SH-SY5Y (cell line): Measurements from ENCODE around the gene SUSD2.

Source experiments
- GATA2 ChIP-seq: IDR thresholded peaks from 2 replicates; pipeline ENCODE4 v1.6.1; 2011; ENCODE audit warnings: mild to moderate bottlenecking, low read depth, low read length
- GATA3 ChIP-seq: IDR thresholded peaks from 2 replicates; pipeline ENCODE4 v1.6.1; 2011; ENCODE audit warnings: low read depth, mild to moderate bottlenecking, low read length, moderate library complexity

SUSD2 gene

DNA sequence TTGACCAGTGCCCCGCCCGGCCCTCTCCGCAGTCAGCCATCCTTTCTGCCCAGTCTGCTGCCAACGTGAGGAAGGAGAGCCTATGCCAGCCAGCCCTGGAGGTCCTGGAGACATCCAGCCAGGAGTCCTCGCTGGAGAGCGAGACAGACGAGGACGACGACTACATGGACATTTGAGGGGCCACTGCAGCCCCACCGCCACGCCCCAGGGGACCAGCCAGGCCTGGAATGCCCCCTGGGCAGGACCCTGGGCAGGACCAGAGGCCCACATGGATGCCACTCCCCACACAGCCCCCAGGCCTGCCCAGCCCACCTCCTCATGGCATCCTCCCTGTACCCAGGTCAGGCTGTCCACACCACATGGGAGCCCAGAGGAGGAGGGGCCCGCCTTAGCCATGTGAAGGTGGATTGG is 3.3 kb upstream of the SUSD2 start:
- no peak for TF ChIP-seq GATA3
- TF ChIP-seq GATA2, result no peak

DNA sequence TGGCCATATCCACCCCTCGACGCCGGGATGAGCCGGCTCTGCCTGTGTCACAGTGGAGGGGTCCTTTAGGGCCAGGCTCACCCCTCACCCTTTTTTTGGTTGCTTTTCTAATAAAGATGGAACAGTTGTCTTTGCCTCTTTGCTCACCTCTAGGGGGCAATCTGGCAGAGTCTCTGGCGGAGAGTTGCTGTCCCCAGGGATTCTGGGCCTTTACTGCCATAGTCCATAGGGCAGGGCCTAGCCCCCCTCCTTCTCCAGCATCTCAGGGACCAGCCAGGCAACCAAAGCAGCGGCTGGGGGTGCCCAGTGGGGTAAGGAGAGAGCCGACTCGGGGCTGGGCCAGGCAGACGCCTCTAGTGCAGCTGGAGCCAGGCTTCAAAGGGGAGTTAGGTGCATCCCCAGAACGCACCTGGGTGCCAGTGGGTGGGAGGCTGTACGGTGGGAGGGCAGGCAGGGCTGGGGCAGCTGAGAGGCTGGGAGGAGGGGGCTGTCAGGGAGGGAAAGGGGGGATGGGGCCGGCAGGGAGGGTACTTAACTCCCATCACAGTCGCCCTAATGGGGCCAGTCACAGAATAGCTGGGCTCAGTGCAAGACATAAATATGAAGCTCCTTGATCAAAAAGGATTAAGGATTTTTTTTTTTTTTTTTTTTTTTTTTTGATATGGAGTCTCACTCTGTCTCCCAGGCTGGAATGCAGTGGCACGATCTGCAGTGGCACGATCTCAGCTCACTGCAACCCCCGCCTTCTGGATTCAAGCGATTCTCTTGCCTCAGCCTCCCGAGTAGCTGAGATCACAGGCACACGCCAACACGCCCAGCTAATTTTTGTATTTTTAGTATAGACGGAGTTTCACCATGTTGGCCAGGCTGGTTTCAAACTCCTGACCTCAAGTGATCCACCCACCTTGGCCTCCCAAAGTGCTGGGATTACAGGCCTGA is 2.5 kb upstream of the SUSD2 start:
- TF ChIP-seq GATA3 (no peak), GATA2 (no peak)

DNA sequence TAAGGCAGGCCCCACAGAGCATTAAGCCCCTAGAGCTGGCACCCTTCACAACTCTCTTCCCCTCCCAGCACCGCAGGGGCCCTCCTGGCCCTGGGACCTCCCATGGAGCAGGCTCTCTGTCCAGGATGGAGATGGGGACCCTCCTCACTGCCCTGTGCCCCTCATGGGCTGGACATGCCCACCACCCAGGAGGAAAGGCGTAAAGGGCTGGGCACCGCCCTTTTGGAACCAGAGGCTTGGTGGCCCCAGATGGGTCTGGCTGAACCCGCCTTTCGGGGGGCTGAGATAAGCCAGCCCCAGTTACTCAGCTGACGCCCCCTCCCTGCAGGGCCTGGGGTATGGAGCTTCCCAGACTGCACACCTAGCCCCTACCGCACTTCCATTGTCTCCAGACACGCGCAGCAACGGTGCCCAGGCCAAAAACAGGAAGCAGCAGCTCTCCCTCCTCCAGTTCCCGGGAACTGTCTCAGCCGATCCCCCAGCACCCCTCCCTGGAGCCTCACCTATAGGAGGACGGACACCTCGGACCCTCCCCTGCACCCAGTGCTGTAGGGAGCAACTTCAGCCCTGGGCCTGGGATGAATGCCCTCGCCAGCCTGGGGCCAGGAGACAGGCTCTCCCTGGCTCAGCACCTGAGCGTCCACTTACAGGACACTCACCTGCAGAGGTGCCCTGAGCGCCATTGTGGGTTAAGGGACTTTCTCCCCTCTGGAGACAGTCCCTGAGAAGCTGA is 1.6 kb upstream of the SUSD2 start:
- TF ChIP-seq GATA2, result no peak
- no peak for TF ChIP-seq GATA3

DNA sequence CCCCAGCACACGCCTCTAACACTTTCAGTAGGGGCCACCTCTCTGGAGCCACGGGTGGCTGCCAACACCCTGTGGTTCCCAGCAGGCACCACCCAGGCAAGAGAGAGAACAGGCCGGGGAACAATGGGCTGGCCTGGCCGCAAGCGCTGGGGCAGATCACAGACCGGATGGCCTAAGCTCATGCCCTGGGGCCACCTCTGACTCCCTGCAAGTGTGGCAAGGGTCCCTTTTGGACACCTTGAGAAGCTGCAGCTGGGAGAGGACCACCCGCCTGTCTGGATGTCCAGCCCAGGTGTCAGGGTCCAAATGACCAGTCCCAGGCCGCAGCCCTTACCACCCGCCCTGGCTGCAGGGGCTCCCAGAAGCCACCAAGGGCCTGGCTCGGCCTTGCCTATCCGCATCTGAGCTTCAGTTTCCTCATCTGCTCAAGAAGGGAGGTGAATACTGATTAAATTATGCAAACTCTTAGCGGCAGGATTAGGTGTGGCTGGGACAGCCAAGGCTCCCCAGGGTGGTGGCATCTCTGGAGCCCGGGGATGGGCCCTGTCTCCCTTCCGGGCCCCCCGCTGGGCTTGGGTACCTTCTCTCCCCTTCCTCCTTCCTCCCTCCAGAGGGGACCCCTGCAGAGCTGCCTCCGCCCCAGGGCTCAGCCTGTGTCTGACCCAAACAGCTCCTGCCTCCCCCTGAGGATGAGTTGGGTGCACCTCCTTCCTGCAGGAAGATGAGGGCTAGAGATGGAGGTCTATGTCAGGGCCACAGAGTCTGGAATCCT is 785 bp upstream of the SUSD2 start:
- TF ChIP-seq GATA3, result no peak
- TF ChIP-seq GATA2, result no peak

DNA sequence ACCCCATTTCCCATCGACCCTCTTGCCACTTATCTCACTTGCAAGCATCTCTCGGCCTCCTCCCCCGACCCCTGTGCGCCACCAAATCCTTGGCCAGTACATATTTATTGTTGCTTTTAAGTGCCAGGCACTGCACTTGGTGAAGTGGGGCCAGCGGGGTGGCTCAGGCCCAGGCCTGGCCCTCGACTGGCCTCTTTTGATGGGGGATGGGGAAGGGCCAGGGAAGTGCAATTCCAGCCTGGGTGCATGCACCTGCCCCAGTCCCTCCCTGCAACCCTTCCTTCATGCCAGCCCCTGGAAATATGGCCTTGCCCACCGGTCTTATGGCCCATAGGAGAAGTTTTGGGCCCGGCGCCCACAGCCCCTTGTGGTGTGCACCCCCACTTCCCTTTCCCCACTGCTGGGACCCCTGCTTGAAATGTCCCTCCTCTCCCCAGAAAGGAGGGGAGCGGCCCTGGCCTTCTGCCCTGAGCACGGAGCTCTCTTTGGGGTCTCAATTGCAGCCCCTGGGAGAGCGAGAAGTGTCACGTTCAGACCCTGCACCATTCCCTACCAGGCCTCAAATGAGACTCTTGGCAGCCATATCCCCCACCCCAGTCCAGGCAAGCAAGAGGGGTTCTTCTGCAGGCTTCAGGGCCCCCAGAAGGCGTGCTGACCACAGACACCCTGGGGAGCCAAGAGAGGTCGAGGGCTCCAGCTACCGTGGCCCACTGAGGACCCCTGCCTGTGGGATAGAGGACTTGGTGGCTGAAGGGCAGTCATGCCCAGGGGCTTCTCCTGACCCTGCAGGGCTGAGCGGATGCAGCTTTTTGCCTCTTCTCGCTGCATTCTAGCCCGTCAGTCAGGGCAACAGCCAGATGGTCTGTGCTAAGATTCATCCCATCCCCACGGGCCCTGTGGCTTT is 961 bp downstream of the SUSD2 start:
- TF ChIP-seq GATA3 (no peak), GATA2 (no peak)

DNA sequence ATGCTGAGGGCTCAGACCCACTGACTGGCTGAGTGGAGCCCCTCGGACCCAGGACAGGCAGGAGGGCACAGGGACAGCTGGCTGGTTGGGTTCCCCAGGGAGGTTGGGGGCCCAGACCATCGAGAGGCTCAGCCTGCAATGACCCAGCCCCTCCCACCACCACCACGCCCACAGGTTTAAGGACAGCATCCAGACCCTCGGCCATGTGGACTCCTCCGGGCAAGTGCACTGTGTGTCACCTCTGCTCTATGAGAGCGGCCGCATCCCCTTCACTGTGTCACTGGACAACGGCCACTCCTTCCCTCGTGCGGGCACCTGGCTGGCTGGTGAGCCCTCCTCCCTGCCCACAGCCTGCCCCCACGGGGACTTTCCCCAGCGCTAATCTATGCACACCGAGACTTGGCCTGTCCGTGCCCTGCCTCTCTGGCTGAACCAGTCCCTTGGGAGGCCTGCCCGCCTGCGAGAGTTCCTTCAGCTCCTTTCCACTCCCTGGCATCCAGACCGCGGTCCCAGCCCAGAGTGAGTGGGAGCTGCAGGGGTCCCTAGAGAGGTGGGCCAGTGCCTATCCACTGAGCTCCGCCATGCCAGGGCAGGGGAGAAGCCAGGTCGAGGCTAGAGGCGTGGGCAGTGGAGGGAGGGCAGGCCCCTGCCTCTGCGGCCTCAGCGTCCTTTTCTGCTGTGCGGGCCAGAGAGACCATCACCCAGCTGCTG is 2.2 kb downstream of the SUSD2 start:
- TF ChIP-seq GATA2 (no peak), GATA3 (no peak)

DNA sequence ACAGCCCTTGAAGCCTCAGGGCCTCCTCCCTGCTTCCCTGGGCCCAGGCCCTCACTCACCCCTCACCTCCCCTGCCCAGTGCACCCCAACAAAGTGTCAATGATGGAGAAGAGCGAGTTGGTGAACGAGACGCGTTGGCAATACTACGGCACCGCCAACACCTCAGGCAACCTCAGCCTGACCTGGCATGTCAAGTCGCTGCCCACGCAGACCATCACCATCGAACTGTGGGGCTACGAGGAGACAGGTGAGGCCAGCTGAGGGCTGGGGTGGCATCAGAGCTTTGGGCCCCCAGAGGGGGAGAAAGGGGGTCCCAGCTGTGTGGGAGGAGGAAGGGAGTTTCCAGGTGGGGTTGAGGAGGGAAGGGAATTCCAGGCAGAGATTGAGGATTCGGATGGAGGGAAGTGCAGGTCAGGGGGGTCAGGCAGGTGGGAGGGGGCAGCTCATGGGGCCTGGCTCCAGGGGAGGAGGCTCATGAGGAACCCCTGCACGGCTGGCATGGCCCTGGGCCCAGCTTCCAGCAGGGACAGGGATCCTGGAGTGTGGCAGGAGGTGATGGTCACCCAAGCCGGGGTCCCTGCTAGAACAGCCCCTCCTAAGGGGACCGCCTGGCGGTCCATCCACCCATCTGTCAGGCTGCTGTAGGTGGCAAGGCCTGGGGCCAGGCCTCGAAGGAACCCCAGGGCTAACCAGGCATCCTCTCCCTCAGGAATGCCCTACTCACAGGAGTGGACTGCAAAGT is 2.9 kb downstream of the SUSD2 start:
- TF ChIP-seq GATA2 (no peak), GATA3 (no peak)

DNA sequence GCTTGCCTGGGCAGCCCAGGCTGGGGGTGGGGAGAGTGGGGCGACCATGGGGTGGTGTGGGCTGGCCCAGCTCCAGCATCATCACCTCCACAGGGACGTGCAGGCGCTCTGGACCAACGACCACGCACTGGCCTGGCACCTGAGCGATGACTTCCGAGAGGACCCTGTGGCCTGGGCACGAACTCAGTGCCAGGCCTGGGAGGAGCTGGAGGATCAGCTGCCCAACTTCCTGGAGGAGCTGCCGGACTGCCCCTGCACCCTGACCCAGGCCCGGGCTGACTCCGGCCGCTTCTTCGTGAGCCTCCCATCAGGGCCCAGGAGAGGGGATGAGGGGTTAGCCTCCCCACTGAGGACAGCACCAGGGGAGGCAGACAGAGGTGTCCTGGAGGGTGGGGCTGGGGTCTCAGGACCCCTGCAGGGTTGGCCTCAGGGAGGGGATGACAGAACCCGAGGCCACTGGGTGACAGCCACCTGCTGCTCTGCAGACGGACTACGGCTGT is 3.8 kb downstream of the SUSD2 start:
- no peak for TF ChIP-seq GATA3
- TF ChIP-seq GATA2, result no peak

DNA sequence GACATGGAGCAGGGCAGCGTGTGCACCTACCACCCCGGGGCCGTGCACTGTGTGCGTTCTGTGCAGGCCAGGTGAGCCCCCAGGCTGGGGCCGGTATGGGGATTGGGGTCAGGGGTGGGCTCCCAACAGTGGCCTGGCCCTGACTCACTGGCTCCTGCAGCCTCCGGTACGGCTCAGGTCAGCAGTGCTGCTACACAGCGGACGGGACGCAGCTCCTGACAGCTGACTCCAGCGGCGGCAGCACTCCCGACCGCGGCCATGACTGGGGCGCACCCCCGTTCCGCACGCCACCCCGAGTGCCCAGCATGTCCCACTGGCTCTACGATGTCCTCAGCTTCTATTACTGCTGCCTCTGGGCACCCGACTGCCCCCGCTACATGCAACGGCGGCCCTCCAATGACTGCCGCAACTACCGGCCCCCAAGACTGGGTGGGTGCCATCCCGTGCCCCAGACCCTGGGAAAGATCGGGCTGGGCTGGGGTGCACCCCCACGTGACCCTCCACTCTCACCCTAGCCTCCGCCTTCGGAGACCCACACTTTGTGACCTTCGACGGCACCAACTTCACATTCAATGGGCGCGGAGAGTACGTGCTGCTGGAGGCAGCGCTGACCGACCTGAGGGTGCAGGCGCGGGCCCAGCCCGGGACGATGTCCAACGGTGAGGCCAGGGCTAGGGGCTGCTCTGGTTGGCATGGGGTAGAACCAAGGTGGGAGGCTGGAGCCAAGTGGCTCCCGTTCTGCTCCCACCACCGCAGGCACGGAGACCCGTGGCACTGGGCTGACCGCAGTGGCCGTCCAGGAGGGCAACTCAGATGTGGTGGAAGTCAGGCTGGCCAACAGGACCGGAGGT is 4.4 kb downstream of the SUSD2 start:
- TF ChIP-seq GATA3 (no peak), GATA2 (no peak)

DNA sequence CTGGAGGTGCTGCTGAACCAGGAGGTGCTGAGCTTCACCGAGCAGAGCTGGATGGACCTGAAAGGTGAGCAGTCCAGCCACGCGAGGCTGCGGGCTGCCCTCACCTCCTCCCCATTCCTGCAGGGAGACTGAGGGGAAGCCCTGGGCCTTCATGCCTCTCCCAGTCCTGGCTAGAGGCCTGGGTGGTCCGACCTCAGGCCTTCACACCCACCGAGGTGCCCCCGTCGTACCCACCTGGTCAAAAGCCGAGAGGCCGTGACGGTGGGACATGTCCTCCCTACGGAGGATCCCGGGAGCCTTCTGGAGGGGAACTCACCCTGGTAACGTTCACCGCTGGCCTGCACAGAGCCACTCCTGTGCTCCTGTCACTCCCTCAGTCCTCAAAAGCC is 5.1 kb downstream of the SUSD2 start:
- TF ChIP-seq GATA2, result no peak
- TF ChIP-seq GATA3, result no peak

DNA sequence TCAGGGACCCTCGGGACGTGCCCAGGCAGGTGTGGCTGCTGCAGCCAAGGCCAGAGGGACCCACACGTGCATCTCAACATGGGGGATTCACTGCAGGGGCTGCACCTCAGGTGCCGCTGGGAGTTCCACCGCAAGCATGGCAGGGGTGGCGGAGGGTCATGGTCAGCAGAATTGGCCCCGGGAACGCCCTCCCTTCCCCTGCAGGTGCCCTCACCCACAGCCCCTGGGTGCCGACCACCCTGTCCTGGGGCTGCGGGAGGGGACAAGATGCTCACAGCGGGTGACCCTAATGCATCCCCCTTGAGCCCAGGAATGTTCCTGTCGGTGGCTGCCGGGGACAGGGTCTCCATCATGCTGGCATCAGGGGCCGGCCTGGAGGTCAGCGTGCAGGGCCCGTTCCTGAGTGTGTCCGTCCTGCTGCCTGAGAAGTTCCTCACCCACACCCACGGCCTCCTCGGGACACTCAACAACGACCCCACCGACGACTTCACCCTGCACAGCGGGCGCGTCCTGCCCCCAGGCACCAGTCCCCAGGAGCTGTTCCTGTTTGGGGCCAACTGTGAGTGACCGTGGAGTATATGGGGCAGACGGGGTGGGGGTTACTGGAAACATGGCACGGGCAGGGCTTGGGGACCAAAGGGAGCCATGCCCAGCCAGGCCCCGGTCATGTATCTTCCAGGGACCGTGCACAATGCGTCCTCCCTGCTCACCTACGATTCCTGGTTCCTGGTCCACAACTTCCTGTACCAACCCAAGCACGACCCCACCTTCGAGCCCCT is 5.8 kb downstream of the SUSD2 start:
- no peak for TF ChIP-seq GATA2
- TF ChIP-seq GATA3, result no peak
